Measurements from ENCODE around the gene FRMD4A. TPM values are rescaled to one million over a fixed set of nuclear protein-coding genes. Genes with fewer than 3 reads are reported as not detected.

The FRMD4A gene
- total and polyA plus RNA-seq, 2 of the 4 experiments (the other 2 are of a cell fraction) = 30.3 to 68.8 TPM

DNA sequence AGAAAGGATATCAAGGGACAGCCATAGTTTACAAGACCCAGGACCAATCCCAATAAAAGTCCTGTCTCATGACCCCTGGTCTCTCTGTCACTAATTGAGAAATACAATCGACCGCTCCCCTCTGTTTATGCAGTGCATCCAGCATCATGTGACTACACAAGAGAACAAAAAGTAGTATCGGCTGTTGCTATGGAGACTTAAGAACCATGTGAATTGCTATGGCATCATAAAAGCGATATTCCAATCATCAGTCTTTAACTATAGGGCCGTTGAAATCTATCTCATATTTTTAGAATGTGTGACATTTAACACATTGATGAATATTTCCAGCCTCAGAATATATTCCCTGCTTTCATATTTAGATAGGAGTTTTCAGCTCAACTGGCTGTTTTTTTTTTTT lies 139.3 kb downstream of the FRMD4A start:
- Histone ChIP-seq H4K8ac (ENCODE audit: low read depth in 2 of 2, low read length in 2 of 2) (no peak overlapping the region), H3K9me1 (ENCODE audit: insufficient read depth, low read length) (no peaks in the 10 kb centered on the region; the same call in 1 of the 2 replicates), H3K18ac (ENCODE audit: low read depth, low read length) (no peak overlapping the region), H2AFZ (replicated peaks; ENCODE audit: low read length, poor library complexity) (no peak overlapping the region), H3K27me3 (ENCODE audit: control insufficient read depth, insufficient read depth, low read length) (peaks cover 31% of the 10 kb centered on the region), H2BK15ac (ENCODE audit: low read depth, low read length) (no peak overlapping the region), H4K5ac (ENCODE audit: low read depth, low read length) (no peak overlapping the region), H3K56ac (ENCODE audit: extremely low read depth, insufficient read depth, low read length) (no peak overlapping the region), H3K9ac (ENCODE audit: low read depth, low read length) (no peak overlapping the region), H4K20me1 (ENCODE audit: insufficient read depth, low read length) (no peaks in the 10 kb centered on the region), H2BK5ac (ENCODE audit: low read depth, low read length, poor library complexity, severe bottlenecking) (no peak overlapping the region), H2AK9ac (replicated peaks; ENCODE audit: low read depth, low read length, poor library complexity) (no peak overlapping the region), H3K14ac (replicated peaks; ENCODE audit: low read depth, low read length) (no peak overlapping the region), H2AK5ac (ENCODE audit: low read depth, low read length) (no peak overlapping the region), H3K9me3 (ENCODE audit: control insufficient read depth, insufficient read depth, low read length) (no peaks in the 10 kb centered on the region), H4K91ac (ENCODE audit: insufficient read depth, low read depth, low read length) (no peak overlapping the region), H2BK20ac (ENCODE audit: low read depth, low read length) (no peak overlapping the region), H2BK120ac (ENCODE audit: low read depth, low read length) (no peak overlapping the region), H3K27ac (ENCODE audit: insufficient read depth, low read length) (no peak overlapping the region), H3K4me3 (ENCODE audit: insufficient read depth, low read depth, low read length) (no peak overlapping the region), H3K23ac (ENCODE audit: low read depth, low read length) (no peak overlapping the region), H3K36me3 (ENCODE audit: control insufficient read depth, insufficient read depth, low read length) (no peaks in the 10 kb centered on the region), H3K4me2 (ENCODE audit: low read depth, low read length) (no peak overlapping the region), H3K79me1 (ENCODE audit: low read depth in 1 of 2, low read length in 2 of 2) (no peaks in the 10 kb centered on the region), H3K4ac (ENCODE audit: low read depth, low read length) (no peak overlapping the region), H3K4me1 (ENCODE audit: control insufficient read depth, insufficient read depth, low read length) (no peaks in the 10 kb centered on the region)
- intact Hi-C loops (cut with micrococcal nuclease) = loop anchor here (10.0 kb wide), 1 partner anchor 633 kb away; no protein-coding TSS in a partner anchor
- in situ Hi-C loops (cut with MboI; ENCODE audit: low sequenced_read_pairs) = loop anchor here (25.0 kb wide), 1 partner anchor 621 kb away; no protein-coding TSS in a partner anchor
- 70% methylated on average over 2 of the region's 5 CpGs; no CpG with 5 or more reads in 1 of the 2 experiments for WGBS, 2 experiments (ENCODE audit: extremely low coverage in 2 of 2, insufficient read length in 1 of 2)
- DNase-seq (no peak), ATAC-seq (ENCODE audit: low read depth) (no peak)
- ChIA-PET CTCF (no interaction called here), POLR2A (ENCODE audit: unreplicated experiment) (no interaction called here)
- dilution Hi-C loops (cut with HindIII; ENCODE audit: low sequenced_read_pairs, unreplicated experiment) = no loop called here
- BruUV-seq (replicated peaks) = no TSS peak
- no peak for TF ChIP-seq MAZ (IDR thresholded peaks at IDR 0.05; ENCODE audit: borderline replicate concordance, low read depth, low read length)
- TF ChIP-seq, protein P1, sequence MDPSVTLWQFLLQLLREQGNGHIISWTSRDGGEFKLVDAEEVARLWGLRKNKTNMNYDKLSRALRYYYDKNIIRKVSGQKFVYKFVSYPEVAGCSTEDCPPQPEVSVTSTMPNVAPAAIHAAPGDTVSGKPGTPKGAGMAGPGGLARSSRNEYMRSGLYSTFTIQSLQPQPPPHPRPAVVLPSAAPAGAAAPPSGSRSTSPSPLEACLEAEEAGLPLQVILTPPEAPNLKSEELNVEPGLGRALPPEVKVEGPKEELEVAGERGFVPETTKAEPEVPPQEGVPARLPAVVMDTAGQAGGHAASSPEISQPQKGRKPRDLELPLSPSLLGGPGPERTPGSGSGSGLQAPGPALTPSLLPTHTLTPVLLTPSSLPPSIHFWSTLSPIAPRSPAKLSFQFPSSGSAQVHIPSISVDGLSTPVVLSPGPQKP (IDR thresholded peaks at IDR 0.05; ENCODE audit: borderline replicate concordance, low read depth, low read length) = no peak
- TF ChIP-seq CHD1 (IDR thresholded peaks at IDR 0.05; ENCODE audit: low read depth, low read length) = no peak
- no peak for TF ChIP-seq MAFK (IDR thresholded peaks at IDR 0.05; ENCODE audit: low read depth, low read length)

All from IMR-90 (cell line).